Omental fat pad (tissue), 4 donors: ENCODE data around the gene SOCS3. TPM values are rescaled to one million over a fixed set of nuclear protein-coding genes. Genes with fewer than 3 reads are reported as not detected.
A peak's percentile ranks its signal among the peaks of the same experiment; 100 is the strongest.

ENCODE experiments used
- ATAC-seq: fragments of 150-250 bp; one replicate; pipeline ENCODE4 v1.9.1; 2016; ENCODE audit warnings: mild to moderate bottlenecking, moderate library complexity; ENCODE audit not compliant: low FRiP score
- DNase-seq: peaks from one replicate; pipeline ENCODE4 v3.0.0-alpha.2; 2019; ENCODE audit warnings: low spot score
- total RNA-seq, 4 donors: library from RNA; depleted of rRNA; stranded (reverse); fragments of >200 nt; gene quantifications; one replicate each; pipeline ENCODE4 v1.1.0, GENCODE V29; 2016
- TF ChIP-seq, protein P1 (sequence below), 3 donors: fragments of 450-650 bp; IDR thresholded peaks; one replicate each; pipeline ENCODE4 v1.5.1; 2016 to 2017; ENCODE audit warnings: antibody characterized with exemption in 3 of 3, mild to moderate bottlenecking in 3 of 3, moderate library complexity in 2 of 3

SOCS3 gene
- total RNA-seq, 4 donors from 2014 or later, result 186 to 1,117 (median 634) TPM

- ATAC-seq, result no peak
- TF ChIP-seq, protein P1, sequence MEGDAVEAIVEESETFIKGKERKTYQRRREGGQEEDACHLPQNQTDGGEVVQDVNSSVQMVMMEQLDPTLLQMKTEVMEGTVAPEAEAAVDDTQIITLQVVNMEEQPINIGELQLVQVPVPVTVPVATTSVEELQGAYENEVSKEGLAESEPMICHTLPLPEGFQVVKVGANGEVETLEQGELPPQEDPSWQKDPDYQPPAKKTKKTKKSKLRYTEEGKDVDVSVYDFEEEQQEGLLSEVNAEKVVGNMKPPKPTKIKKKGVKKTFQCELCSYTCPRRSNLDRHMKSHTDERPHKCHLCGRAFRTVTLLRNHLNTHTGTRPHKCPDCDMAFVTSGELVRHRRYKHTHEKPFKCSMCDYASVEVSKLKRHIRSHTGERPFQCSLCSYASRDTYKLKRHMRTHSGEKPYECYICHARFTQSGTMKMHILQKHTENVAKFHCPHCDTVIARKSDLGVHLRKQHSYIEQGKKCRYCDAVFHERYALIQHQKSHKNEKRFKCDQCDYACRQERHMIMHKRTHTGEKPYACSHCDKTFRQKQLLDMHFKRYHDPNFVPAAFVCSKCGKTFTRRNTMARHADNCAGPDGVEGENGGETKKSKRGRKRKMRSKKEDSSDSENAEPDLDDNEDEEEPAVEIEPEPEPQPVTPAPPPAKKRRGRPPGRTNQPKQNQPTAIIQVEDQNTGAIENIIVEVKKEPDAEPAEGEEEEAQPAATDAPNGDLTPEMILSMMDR (IDR thresholded peaks at IDR 0.05), result no peak
- no peak for DNase-seq
Observed at GRCh38 chr17:78380370-78380769, 20.5 kb upstream of the SOCS3 start.

- peak; percentile 61 for ATAC-seq
- no peak for DNase-seq
- TF ChIP-seq, protein P1 (IDR thresholded peaks at IDR 0.05), result no peak
Observed at GRCh38 chr17:78379131-78379491, 19.2 kb upstream of the SOCS3 start.

DNA sequence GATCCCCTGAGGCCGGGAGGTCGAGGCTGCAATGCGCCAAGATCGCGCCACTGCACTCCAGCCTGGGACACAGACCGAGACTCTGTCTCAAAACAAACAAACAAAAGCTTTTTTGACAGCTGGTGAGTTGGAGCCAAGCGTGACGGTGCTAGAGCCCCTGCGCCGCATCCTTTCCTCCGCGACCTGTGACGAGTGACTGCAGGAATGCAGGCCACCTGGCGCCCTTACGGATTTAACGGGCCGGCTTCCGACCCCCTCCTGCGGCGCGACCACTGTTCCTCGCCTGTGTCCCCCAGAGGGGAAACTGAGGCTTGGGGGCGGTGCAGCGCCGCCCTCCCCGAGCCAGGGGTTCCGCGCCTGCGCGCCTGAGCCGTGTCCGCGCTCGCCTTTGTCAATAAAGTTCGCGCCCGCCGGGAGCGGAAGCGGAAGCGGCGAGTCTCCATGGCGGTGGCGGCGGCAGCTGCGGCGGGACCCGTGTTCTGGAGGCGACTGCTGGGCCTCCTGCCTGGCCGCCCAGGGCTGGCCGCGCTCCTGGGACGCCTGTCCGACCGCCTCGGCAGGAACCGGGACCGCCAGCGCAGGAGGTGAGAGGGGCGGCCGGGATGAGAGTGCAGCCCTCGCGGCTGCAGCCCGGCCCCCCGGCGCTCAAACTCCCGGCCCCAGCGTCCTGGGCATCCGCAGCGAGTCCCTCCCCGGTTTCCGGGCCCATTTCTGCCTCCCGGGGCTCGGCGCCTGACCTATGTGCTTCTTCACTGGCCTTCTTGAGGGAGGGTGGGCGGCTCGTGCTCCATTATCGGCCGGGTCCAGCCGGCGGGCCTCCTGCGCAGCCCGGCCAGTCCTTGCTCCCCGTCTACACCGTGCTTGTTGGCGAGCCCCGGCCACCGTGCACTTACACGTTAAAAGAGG, 18.6 kb upstream of the SOCS3 start, which contains the start of gene PGS1:
Gene PGS1, plus strand, starts transcription at position 425 of the 906 bp plus-strand sequence. Its CDS starts 17 bp downstream, at position 442.
- TF ChIP-seq, protein P1 (IDR thresholded peaks at IDR 0.05), result no peak
- ATAC-seq (peak; percentile 42), DNase-seq (no peak)

- DNase-seq, result no peak
- TF ChIP-seq, protein P1 (IDR thresholded peaks at IDR 0.05), result no peak
- no peak for ATAC-seq
Observed at GRCh38 chr17:78377858-78378224, 18.0 kb upstream of the SOCS3 start.

DNA sequence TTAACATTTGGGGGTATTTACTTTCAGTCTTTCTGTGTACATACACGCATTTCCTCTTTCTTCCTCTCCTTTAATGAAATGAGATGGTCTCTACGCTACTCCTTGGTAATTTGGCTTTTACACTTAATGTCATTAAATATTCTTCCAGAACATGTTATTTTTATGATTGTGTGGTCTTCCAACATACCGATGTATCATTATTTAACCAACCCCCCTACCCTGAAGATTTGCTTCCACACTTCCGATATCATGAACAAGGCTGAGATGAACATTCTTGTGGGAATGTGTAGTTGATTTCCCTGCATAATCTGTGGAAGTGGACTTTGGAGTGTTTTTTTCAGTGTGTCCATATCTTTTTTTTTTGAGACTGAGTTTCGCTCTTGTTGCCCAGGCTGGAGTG, 16.3 kb upstream of the SOCS3 start:
- ATAC-seq, result no peak
- TF ChIP-seq, protein P1 (IDR thresholded peaks at IDR 0.05), result no peak
- no peak for DNase-seq

- ATAC-seq (peak; percentile 66), DNase-seq (peak; percentile 82)
- TF ChIP-seq, protein P1 (IDR thresholded peaks at IDR 0.05), result no peak
Observed at GRCh38 chr17:78375401-78376151, 15.7 kb upstream of the SOCS3 start.
